ENCODE data around the gene PCNT. TPM values are rescaled to one million over a fixed set of nuclear protein-coding genes. Genes with fewer than 3 reads are reported as not detected.

PCNT gene
- total and polyA plus RNA-seq, 9 of the 15 experiments (the other 6 are each of a cell fraction or from before 2014, with no cell fraction given) = 9.1 to 53.5 (median 31.3) TPM

GRCh38 chr21:46294647-46295176 lies 29.2 kb upstream of the PCNT start (continued):
- TF ChIP-seq STAT6 (CRISPR knock-in tag; IDR thresholded peaks at IDR 0.05) = no peak
- TF ChIP-seq RNF219 (CRISPR knock-in tag; IDR thresholded peaks at IDR 0.05) = no peak
- 0 out of 2 replicates have a peak, but pooled peaks have one; percentile 49 for TF ChIP-seq ZBTB1 (CRISPR knock-in tag; IDR thresholded peaks at IDR 0.05; ENCODE audit: borderline replicate concordance, low read depth)
- TF ChIP-seq GTF3C2 (IDR thresholded peaks at IDR 0.05; ENCODE audit: borderline replicate concordance, extremely low read depth, insufficient read length) = no peak
- TF ChIP-seq TRIM24 (IDR thresholded peaks at IDR 0.05) = peak in 1 of 2 experiments; percentile 60; a peak in 1 of 4 replicates
- TF ChIP-seq ZNF449 (CRISPR knock-in tag; IDR thresholded peaks at IDR 0.05) = no peak
- TF ChIP-seq DNMT1 (IDR thresholded peaks at IDR 0.05) = no peak; the same call in 1 of the 2 replicates
- no peak for TF ChIP-seq KDM1A (IDR thresholded peaks at IDR 0.05)
- TF ChIP-seq STAT5A (IDR thresholded peaks at IDR 0.05; ENCODE audit: borderline replicate concordance, low read length) = peak; percentile 27; the same call in 1 of the 2 replicates
- TF ChIP-seq SIRT6 (IDR thresholded peaks at IDR 0.05; ENCODE audit: low read depth, low read length) = no peak
- peak; percentile 33 to 41; a peak in 1 of 4 replicates for TF ChIP-seq NRF1 (conservative IDR thresholded peaks at IDR 0.05 in 1 of 2, IDR thresholded peaks at IDR 0.05 in 1 of 2)
- peak; percentile 62 for TF ChIP-seq FOSL1 (tag; conservative IDR thresholded peaks at IDR 0.05)
- no peak for TF ChIP-seq SFPQ (IDR thresholded peaks at IDR 0.05; ENCODE audit: low read depth, low read length)
- TF ChIP-seq ARNT (IDR thresholded peaks at IDR 0.05) = peak in 1 of 2 experiments; percentile 54; a peak in 1 of 4 replicates
